Globus pallidus (tissue), 1 donor: Measurements from ENCODE around the gene NAALADL1.

ENCODE experiments used
- DNase-seq: peaks from one replicate; pipeline ENCODE4 v3.0.0-alpha.2; 2015; ENCODE audit warnings: low spot score

The NAALADL1 gene

GRCh38 chr11:65083134-65083833 is 24.9 kb upstream of the NAALADL1 start:
- no peak for DNase-seq

GRCh38 chr11:65078786-65079342 is 20.5 kb upstream of the NAALADL1 start:
- DNase-seq = no peak

DNA sequence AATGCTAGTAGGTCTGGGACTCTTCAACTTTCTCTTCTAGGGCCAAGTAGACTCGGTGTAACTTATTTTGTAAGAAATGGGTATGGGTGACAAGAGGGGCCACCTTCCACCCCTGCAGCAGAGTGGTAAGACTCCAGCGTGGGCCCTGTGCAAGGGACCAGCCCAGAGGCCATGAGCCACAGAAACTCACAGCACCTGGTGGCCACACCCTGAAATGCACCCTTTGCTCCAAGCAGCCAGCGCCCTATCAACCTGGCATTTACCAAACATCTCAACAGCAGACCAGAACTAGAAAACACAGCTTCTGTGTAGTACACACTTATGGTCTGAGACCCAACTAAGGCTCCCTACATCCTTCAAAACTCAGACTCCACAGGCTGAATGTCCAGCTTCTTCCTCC is 19.8 kb upstream of the NAALADL1 start:
- no peak for DNase-seq

GRCh38 chr11:65077451-65077850 is 19.1 kb upstream of the NAALADL1 start:
- no peak for DNase-seq

DNA sequence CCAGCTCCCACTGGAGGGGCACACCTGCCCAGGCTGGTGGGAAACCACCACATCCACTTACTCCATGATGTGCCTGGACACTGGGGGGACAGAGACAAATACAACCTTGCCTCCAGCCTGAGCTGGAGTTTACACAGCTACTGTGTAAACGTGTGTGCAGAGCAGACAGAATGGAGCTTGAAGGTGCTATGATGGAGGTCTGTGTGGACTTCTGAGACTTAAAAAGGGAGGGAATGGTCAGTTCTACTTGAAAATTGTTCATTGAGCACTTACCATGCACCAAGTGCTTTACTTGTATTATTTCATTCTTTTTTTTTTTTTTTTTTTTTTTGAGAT is 14.2 kb upstream of the NAALADL1 start:
- no peak for DNase-seq

GRCh38 chr11:65071907-65072630 is 13.7 kb upstream of the NAALADL1 start:
- DNase-seq = no peak

GRCh38 chr11:65069217-65069616 is 10.9 kb upstream of the NAALADL1 start:
- DNase-seq = no peak

GRCh38 chr11:65067446-65067845 is 9.1 kb upstream of the NAALADL1 start:
- no peak for DNase-seq

- no peak for DNase-seq
Measured at GRCh38 chr11:65066805-65067291, 8.5 kb upstream of the NAALADL1 start.

DNA sequence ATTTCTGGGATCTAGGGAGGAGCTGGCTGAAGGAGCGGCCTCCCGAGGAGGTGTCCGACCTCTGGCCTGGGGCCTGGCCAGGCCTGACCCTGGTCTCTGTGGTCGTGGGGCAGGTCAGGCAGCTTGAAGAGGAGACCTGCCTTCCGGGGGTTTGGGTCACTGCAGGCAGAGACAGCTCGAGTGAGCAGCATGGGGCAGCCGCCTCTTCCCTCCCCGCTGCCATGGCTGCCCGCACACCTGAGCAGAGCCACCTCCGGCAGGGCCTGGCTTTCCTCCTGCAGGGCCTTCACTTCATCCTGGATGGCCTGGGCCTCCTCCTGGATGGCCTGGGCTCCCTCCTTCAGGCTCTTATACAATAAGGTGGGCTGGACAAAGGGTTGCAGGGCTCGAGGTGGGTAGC is 8.0 kb upstream of the NAALADL1 start:
- DNase-seq = no peak

- no peak for DNase-seq
Measured at GRCh38 chr11:65065851-65066250, 7.5 kb upstream of the NAALADL1 start.

DNA sequence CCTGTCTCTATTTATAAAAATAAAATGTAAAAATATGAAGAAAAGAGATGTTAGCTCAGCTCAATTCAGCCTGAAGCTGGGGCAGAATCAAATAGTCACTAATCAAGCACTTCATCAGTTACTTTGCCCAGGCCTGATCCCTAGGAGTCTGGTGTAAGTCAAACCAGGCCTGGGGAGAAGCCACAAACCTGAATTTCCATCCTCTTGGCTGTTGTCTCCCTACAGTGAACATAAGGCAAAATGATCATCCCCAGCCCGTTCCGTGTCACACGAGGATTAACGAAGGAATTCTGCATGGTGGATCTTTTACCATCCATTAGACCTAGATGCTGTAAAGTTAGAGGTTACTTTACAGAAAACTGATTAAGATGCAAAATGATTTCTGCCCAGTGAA is 6.5 kb upstream of the NAALADL1 start:
- no peak for DNase-seq

DNA sequence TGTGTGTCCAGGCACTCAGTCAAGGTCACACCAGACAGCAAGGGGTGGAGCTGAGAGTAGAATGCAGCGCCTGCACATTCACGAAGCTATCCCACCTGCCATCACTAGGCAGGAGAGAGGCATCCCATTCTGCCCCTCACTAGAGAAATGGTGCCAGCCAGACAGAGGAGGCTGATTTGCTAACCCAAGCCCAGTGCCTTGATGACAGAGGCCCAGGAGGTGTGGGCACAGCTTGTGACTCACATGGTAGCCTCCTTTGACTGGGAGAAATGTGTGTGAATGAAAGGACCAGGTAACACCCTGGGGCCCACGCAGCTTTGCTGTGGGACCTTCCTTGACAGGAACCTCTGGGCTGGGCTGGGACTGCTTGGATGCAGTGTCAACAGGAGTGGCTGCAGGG is 5.2 kb upstream of the NAALADL1 start:
- no peak for DNase-seq

GRCh38 chr11:65060913-65061408 is 2.6 kb upstream of the NAALADL1 start:
- no peak for DNase-seq

GRCh38 chr11:65059959-65060824 is 1.8 kb upstream of the NAALADL1 start:
- DNase-seq = no peak

DNA sequence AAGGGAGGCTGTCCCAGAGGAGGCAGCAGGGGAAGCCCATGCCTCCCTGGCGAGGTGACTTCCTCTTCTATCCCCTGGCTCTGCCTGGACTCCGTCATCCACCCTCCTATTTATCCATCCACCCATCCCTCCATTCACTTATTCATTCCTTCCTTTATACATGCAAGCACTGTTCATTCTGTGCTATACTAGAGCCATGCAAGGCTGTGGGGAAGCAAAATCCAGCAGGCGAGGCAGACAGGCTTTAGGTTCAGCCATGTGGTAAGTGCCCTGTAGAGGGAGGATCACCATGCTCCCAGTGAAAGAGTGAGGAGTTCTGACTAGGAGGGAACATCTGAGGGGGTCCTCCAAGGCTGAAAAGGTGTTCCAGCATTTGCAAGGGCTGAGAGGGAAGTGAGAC is 1.2 kb upstream of the NAALADL1 start:
- DNase-seq = no peak

DNA sequence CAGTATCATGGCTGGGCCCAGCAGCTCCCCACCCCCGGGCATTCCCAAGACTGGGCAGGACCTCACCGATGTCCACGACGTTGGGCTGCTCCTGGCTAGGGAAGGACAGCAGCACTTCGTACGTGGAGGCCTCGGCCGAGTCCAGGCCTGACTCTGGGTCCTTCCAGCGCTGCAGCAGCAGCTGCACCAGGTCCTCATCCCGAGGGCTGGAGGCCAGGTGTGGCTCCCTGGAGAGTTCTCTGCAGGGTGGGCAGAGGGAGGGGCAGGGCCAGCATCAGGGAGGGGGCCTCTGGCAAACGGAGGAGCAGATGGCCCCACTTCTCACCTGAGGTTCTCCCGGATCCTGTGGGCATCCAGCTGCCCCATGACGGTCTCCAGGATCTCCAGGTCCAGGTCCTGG is 341 bp downstream of the NAALADL1 start:
- DNase-seq = no peak

DNA sequence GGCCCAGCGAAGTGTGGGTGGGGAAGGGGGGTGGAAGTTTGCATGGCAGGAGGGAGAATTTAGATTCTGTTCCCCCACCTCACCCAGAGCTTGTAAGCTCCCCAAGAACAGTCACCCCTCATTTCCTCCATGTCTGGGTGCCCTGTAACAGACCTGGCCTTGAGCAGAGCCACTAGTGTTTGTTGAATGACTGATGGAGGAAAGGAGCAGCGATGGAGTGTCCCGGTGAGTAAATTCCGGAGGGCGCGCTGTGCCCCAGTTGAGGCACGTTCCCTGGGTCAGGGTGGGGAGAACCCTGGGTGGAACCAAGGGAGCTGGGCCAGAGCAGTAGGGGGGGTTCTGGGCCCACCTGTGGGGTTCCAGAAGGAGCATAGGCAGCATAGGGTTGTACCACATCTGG is 827 bp downstream of the NAALADL1 start:
- DNase-seq = no peak

- DNase-seq = no peak
Measured at GRCh38 chr11:65056999-65057398, 1.4 kb downstream of the NAALADL1 start.

GRCh38 chr11:65055538-65055937 is 2.8 kb downstream of the NAALADL1 start:
- DNase-seq = no peak

DNA sequence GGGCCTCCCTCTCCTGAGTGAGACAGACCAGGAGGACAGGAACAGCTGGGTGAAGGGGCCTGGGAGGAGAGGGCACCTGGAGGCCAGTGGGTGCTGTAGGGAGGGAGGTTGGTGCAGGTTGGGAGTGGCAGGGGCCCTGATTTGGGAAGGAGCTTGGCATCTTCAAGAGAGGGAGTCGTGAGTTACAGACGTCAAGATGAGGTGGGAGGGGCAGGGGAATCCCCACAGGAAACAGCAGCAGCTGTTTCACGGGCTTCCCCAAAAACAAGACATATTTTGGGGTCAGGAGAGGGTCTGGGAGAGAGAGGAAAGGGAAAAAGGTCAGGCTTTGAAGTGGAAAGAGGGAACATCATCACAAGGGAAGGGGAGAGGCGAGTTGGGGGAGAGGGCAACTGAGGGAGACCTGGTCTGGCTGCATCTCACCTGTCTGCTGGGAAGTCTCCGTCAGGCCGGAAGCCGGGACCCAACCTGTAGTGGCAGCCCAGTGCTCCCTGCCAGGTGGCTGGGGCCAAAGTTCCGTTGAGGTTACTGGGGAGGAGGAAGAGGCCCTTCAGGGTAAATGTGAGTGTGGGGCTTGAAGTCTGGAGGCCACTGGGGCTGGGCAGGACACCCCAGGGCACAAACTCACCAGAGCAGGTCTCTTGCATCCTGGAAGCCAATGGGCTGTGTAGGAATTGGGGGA is 4.4 kb downstream of the NAALADL1 start:
- no peak for DNase-seq

DNA sequence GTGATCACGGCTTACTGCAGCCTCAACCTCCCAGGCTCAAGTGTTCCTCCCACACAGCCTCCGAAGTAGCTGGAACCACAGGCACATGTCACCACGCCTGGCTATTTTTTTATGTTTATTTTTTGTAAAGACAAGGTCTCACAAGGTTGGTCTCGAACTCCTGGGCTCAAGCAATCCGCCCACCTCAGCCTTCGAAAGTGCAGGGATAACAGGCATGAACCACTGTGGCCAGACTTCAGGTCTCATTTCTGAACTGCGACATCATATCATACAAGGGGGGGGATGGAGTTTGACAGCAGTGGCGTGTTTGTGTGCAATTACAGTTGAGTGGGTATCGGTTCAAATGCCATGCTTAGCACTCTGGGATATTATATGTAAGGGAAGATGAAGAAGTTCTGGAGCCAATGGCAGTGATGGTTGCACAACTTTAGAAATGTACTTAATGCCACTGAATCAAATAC is 6.9 kb downstream of the NAALADL1 start:
- DNase-seq = no peak
